Keratinocyte (primary cell): ENCODE data around the gene SEC14L1. TPM values are rescaled to one million over a fixed set of nuclear protein-coding genes. Genes with fewer than 3 reads are reported as not detected.

ENCODE experiments used
- DNase-seq: peaks from one replicate; pipeline ENCODE4 v3.0.0-alpha.2; 2011; ENCODE audit warnings: low read depth, missing footprints, low spot score
- FAIRE-seq: peaks from 2 replicates; lab custom pipeline; 2011; peaks lifted over from hg19 to GRCh38; lab: Jason Lieb, UNC
- H2AFZ ChIP-seq: 2 replicates; pipeline ENCODE4 v1.6.0; 2012; ENCODE audit warnings: low read length, control low read depth, inconsistent platforms; ENCODE audit not compliant: control insufficient read depth
- H3K27ac ChIP-seq: 2 replicates; pipeline ENCODE4 v1.5.1; 2011; ENCODE audit warnings: low read length; ENCODE audit not compliant: control insufficient read depth, insufficient read depth
- H3K27me3 ChIP-seq: 3 replicates; pipeline ENCODE4 v1.6.0; 2011; ENCODE audit warnings: low read length; ENCODE audit not compliant: control insufficient read depth, insufficient read depth; ENCODE audit errors: extremely low read depth
- H3K36me3 ChIP-seq, 2 experiments: 2 replicates in 1 of 2; 3 replicates in 1 of 2; pipeline ENCODE4 v1.5.1; 2011; ENCODE audit warnings: low read length in 2 of 2, mild to moderate bottlenecking in 1 of 2; ENCODE audit not compliant: control insufficient read depth in 2 of 2, insufficient read depth in 2 of 2; ENCODE audit errors: extremely low read depth in 1 of 2
- H3K4me1 ChIP-seq: 3 replicates; pipeline ENCODE4 v1.5.1; 2011; ENCODE audit warnings: low read length; ENCODE audit not compliant: control insufficient read depth, insufficient read depth; ENCODE audit errors: extremely low read depth
- H3K4me2 ChIP-seq: 3 replicates; pipeline ENCODE4 v1.6.0; 2011; ENCODE audit warnings: low read depth, low read length; ENCODE audit not compliant: control insufficient read depth, insufficient read depth; ENCODE audit errors: extremely low read depth
- H3K4me3 ChIP-seq, 3 experiments: fragments of 200-600 bp in 1 of 3; sonication (generic) in 1 of 3; 2 replicates in 2 of 3; 3 replicates in 1 of 3; pipeline ENCODE4 v1.5.1; 2011 to 2016; ENCODE audit warnings: low read length in 3 of 3, mild to moderate bottlenecking in 3 of 3, control low read depth in 2 of 3, inconsistent platforms in 1 of 3, low read depth in 1 of 3, mixed read lengths in 1 of 3, mixed run types in 1 of 3, moderate library complexity in 1 of 3; ENCODE audit not compliant: control insufficient read depth in 2 of 3, insufficient read depth in 2 of 3; ENCODE audit errors: extremely low read depth in 1 of 3
- H3K79me2 ChIP-seq: 2 replicates; pipeline ENCODE4 v1.6.0; 2012; ENCODE audit warnings: low read length; ENCODE audit not compliant: control insufficient read depth, insufficient read depth
- H3K9ac ChIP-seq: 3 replicates; pipeline ENCODE4 v1.6.0; 2011; ENCODE audit warnings: low read length; ENCODE audit not compliant: control insufficient read depth, insufficient read depth; ENCODE audit errors: extremely low read depth
- H3K9me1 ChIP-seq: 3 replicates; pipeline ENCODE4 v1.6.0; 2011; ENCODE audit warnings: low read length; ENCODE audit not compliant: control insufficient read depth, insufficient read depth; ENCODE audit errors: extremely low read depth
- H3K9me3 ChIP-seq: 2 replicates; pipeline ENCODE4 v1.5.1; 2012; ENCODE audit warnings: low read depth, low read length; ENCODE audit not compliant: control insufficient read depth
- H4K20me1 ChIP-seq: 3 replicates; pipeline ENCODE4 v1.6.0; 2011; ENCODE audit warnings: low read length; ENCODE audit not compliant: control insufficient read depth, insufficient read depth; ENCODE audit errors: extremely low read depth
- CTCF ChIP-seq, 3 experiments: IDR thresholded peaks in 1 of 3; conservative IDR thresholded peaks in 1 of 3; optimal IDR thresholded peaks in 1 of 3; 2 replicates in 2 of 3; 3 replicates in 1 of 3; pipeline versions ENCODE3 to v1.5.1; 2011; ENCODE audit warnings: low read length in 3 of 3, mild to moderate bottlenecking in 3 of 3, moderate library complexity in 2 of 3, control low read depth in 1 of 3, inconsistent platforms in 1 of 3; ENCODE audit not compliant: insufficient read depth in 2 of 3; ENCODE audit errors: extremely low read depth in 1 of 3
- EZH2 ChIP-seq: IDR thresholded peaks from one replicate; pipeline ENCODE4 v1.6.1; 2012; ENCODE audit warnings: inconsistent platforms, mild to moderate bottlenecking, low read length, moderate library complexity
- dilution Hi-C: fragments of 300-500 bp; cut with MboI; formaldehyde crosslinking; loops from one replicate; pipeline ENCODE4 v1.7.0; 2020; ENCODE audit warnings: low sequenced_read_pairs; ENCODE audit not compliant: extremely low pct_ligation_motif_present
- polyA plus RNA-seq, 5 experiments: library from polyadenylated mRNA; depleted of rRNA in 3 of 5; stranded (reverse) in 3 of 5; stranded (forward) in 1 of 5; unstranded in 1 of 5; fragments of >200 nt; gene quantifications; 1 replicate in 1 of 5; 2 replicates in 3 of 5; 3 replicates in 1 of 5; pipeline versions ENCODE4 v1.2.1 to v1.2.3, GENCODE V29; 2011 to 2012; ENCODE audit warnings: missing spikeins in 2 of 5, low read depth in 1 of 5, low replicate concordance in 1 of 5

Gene SEC14L1
- polyA plus RNA-seq, 1 donor (not counting 4 experiments of a cell fraction or from before 2014, with no cell fraction given) = 35.6 TPM

GRCh38 chr17:77182205-77183172, 41.7 kb downstream of the SEC14L1 start:
- Histone ChIP-seq H3K4me3 (no peak overlapping the region), H3K79me2 (peaks cover 94% of the 10 kb centered on the region), H4K20me1 (peaks cover 7% of the 10 kb centered on the region), H3K9me1 (no peaks in the 10 kb centered on the region), H3K36me3 (peaks cover 4 to 7% of the 10 kb centered on the region in 2 experiments), H3K4me1 (no peaks in the 10 kb centered on the region), H3K27me3 (no peaks in the 10 kb centered on the region), H3K27ac (no peak overlapping the region), H2AFZ (no peak overlapping the region), H3K9me3 (no peaks in the 10 kb centered on the region), H3K9ac (no peak overlapping the region), H3K4me2 (no peak overlapping the region)
- TF ChIP-seq CTCF (optimal IDR thresholded peaks at IDR 0.05 in 1 of 3, IDR thresholded peaks at IDR 0.05 in 1 of 3, conservative IDR thresholded peaks at IDR 0.05 in 1 of 3; ENCODE audit: extremely low read depth in 1 of 3, insufficient read depth in 2 of 3, low read length in 3 of 3) (no peak), EZH2 (no peak)
- DNase-seq (no peak), FAIRE-seq (no peak)
- dilution Hi-C loops = no loop called here

GRCh38 chr17:77184474-77184873, 43.7 kb downstream of the SEC14L1 start:
- H4K20me1 ChIP-seq = peaks cover 5% of the 10 kb centered on the region
- no peak for DNase-seq
- H3K4me2 ChIP-seq = no peak overlapping the region
- no peaks in the 10 kb centered on the region for H3K9me3 ChIP-seq
- no peak for FAIRE-seq
- no peak overlapping the region for H3K27ac ChIP-seq
- H3K9ac ChIP-seq = no peak overlapping the region
- no peak overlapping the region for H3K4me3 ChIP-seq
- TF ChIP-seq EZH2 = no peak
- TF ChIP-seq CTCF (optimal IDR thresholded peaks at IDR 0.05 in 1 of 3, IDR thresholded peaks at IDR 0.05 in 1 of 3, conservative IDR thresholded peaks at IDR 0.05 in 1 of 3; ENCODE audit: extremely low read depth in 1 of 3, insufficient read depth in 2 of 3, low read length in 3 of 3) = no peak
- H3K79me2 ChIP-seq = peaks cover 94% of the 10 kb centered on the region
- peaks cover 0 to 2% of the 10 kb centered on the region in 2 experiments for H3K36me3 ChIP-seq
- no peaks in the 10 kb centered on the region for H3K27me3 ChIP-seq
- H2AFZ ChIP-seq = no peak overlapping the region
- no peaks in the 10 kb centered on the region for H3K4me1 ChIP-seq
- dilution Hi-C loops = no loop called here
- H3K9me1 ChIP-seq = no peaks in the 10 kb centered on the region
